Left lung (tissue), 10 donors: Measurements from ENCODE around the gene ANGPTL8. TPM values are rescaled to one million over a fixed set of nuclear protein-coding genes. Genes with fewer than 3 reads are reported as not detected.

ENCODE experiments used
- ATAC-seq: fragments of 200-7000 bp; cut with Tn5 transposase; one replicate; pipeline ENCODE4 v1.9.1; 2020; ENCODE audit warnings: moderate library complexity
- DNase-seq, 4 donors: peaks; one replicate each; pipeline ENCODE4 v3.0.0-alpha.2; 2013 to 2020
- H3K27ac ChIP-seq, 2 donors: fragments of 200-600 bp; sonication (generic) in 1 of 2; one replicate each; pipeline versions ENCODE4 v1.5.0 to v1.8.0; 2020 to 2021
- H3K27me3 ChIP-seq, 2 donors: fragments of 200-600 bp; sonication (generic) in 1 of 2; one replicate each; pipeline versions ENCODE4 v1.5.0 to v1.8.0; 2020 to 2021
- H3K36me3 ChIP-seq, 2 donors: fragments of 200-600 bp; sonication (generic) in 1 of 2; one replicate each; pipeline versions ENCODE4 v1.5.0 to v1.8.0; 2020 to 2021
- H3K4me1 ChIP-seq, 2 donors: fragments of 200-600 bp; one replicate each; pipeline ENCODE4 v1.8.0; 2021
- H3K4me3 ChIP-seq, 2 donors: fragments of 200-600 bp; sonication (generic) in 1 of 2; one replicate each; pipeline versions ENCODE4 v1.5.0 to v1.8.0; 2020 to 2021; ENCODE audit warnings: mild to moderate bottlenecking in 1 of 2
- H3K9me3 ChIP-seq, 2 donors: fragments of 200-600 bp; sonication (generic) in 1 of 2; one replicate each; pipeline versions ENCODE4 v1.5.0 to v1.8.0; 2020 to 2021
- intact Hi-C, 2 donors: fragments of 100-400 bp; cut with DNase I; formaldehyde crosslinking; loops; one replicate each; pipeline versions ENCODE4 v1.11.2 to v1.14.2; 2022
- polyA plus RNA-seq, 6 donors: library from polyadenylated mRNA; unstranded; fragments of 120-200 nt; gene quantifications; one replicate each; pipeline ENCODE4 v1.2.1, GENCODE V29; 2013; ENCODE audit not compliant: insufficient read length in 6 of 6
- total RNA-seq, 2 donors: library from RNA; stranded (reverse); fragmentation: NEBNext Ultra II Directional; extraction: Animal tissue kit (Norgen Biotek cat#: 25700); gene quantifications; one replicate each; pipeline ENCODE4 v1.2.1, GENCODE V29; 2021
- TF ChIP-seq, protein P1 (sequence below), 2 donors: fragments of 200-600 bp; sonication (generic) in 1 of 2; IDR thresholded peaks; one replicate each; pipeline versions ENCODE4 v1.5.0 to v1.8.0; 2021; ENCODE audit warnings: antibody characterized with exemption in 2 of 2
- donor health status: DM: no; HTN: yes; CAD: no.
- donor health status: DM: no; HTN: no; CAD: no.

Gene ANGPTL8
- total and polyA plus RNA-seq, 8 donors, result 0.49 to 1.3 (median 1.0) TPM; not detected in 2

DNA sequence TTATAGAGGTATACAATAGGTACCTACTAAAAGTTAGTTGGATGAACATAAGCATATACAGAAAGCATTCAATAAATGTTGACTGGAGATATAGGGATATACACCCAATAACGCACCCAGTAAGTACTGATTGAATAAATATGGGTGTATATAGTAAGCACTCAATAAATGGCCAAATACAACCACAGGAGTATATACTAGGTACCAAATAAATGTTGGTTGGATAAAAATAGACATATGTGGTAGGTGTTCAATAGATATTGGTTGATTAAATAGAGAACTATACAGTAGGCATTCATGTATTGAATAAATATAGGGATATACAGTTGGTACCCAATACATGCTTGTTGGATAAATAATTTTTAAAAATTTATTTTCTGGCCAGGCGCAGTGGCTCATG is 9.4 kb downstream of the ANGPTL8 start:
- no peak for ATAC-seq
- peaks cover 0 to 67% of the 10 kb centered on the region in 2 donors for H3K36me3 ChIP-seq

DNA sequence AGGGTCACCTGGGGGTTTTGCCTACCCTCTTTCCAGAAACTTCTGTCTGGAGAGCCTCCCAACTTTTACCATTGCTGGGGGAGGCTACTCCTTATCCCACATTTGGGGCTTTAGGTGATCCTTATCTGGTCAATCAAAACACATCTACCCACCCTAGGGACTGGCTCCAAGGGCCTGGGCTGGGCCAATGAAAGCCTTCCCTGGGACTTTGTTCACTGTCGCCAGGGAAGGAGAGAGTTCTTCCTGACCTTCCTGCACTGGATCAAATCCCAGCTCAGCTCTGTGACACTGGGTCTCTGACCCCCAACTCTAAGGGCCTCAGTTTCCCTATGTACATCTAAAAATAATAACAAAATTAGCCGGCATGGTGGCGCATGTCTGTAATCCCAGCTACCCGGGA is 11.8 kb downstream of the ANGPTL8 start:
- TF ChIP-seq, protein P1, sequence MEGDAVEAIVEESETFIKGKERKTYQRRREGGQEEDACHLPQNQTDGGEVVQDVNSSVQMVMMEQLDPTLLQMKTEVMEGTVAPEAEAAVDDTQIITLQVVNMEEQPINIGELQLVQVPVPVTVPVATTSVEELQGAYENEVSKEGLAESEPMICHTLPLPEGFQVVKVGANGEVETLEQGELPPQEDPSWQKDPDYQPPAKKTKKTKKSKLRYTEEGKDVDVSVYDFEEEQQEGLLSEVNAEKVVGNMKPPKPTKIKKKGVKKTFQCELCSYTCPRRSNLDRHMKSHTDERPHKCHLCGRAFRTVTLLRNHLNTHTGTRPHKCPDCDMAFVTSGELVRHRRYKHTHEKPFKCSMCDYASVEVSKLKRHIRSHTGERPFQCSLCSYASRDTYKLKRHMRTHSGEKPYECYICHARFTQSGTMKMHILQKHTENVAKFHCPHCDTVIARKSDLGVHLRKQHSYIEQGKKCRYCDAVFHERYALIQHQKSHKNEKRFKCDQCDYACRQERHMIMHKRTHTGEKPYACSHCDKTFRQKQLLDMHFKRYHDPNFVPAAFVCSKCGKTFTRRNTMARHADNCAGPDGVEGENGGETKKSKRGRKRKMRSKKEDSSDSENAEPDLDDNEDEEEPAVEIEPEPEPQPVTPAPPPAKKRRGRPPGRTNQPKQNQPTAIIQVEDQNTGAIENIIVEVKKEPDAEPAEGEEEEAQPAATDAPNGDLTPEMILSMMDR (IDR thresholded peaks at IDR 0.05), result no peak
- Histone ChIP-seq H3K4me3 (no peak overlapping the region), H3K36me3 (peaks cover 0 to 56% of the 10 kb centered on the region in 2 donors), H3K9me3 (no peaks in the 10 kb centered on the region), H3K27ac (peak overlapping the region in 1 of 2 donors; percentile 13), H3K27me3 (no peaks in the 10 kb centered on the region), H3K4me1 (peaks cover 7 to 51% of the 10 kb centered on the region in 2 donors)
- no peak for ATAC-seq
- intact Hi-C loops, result no loop called here
- DNase-seq, result no peak

More for the DNA sequence above, 9.4 kb downstream of the ANGPTL8 start:
- Histone ChIP-seq H3K27me3 (no peaks in the 10 kb centered on the region), H3K4me1 (peaks cover 1 to 46% of the 10 kb centered on the region in 2 donors), H3K27ac (no peak overlapping the region), H3K4me3 (no peak overlapping the region), H3K9me3 (no peaks in the 10 kb centered on the region)
- DNase-seq, result no peak
- TF ChIP-seq, protein P1 (IDR thresholded peaks at IDR 0.05), result no peak
- intact Hi-C loops, result no loop called here

DNA sequence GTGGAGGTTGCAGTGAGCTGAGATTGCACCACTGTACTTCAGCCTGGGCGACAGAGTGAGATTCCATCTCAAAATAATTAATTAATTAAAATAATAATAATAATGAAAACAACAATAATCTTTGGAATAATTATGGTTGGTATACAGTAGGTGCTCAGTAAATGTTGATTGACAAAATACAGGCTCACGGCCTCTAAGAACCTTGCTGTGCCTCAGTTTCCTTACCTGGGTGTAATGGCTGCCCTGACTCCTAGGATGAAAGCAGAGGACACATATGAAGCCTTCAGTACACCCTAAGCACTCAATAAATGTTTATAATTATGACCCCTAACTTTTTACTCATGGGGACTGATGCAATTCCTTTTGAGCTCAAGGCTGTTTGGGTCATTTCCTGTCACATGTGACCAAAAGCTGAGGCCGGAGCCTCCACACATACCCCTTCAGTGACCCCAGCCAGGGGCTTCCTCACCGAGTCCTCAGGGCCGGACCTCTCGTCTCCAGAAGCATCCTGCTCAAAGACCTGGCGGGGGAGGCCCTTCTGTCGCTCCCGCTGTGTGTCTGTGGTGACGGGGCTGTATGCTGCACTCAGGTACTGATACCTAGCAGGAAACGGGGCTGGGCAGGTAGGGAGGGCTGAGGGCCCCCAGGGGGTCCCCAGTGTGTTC is 12.4 kb downstream of the ANGPTL8 start:
- TF ChIP-seq, protein P1 (IDR thresholded peaks at IDR 0.05), result no peak
- H3K4me3 ChIP-seq, result no peak overlapping the region
- peaks cover 0 to 50% of the 10 kb centered on the region in 2 donors for H3K36me3 ChIP-seq
- intact Hi-C loops, result no loop called here
- H3K4me1 ChIP-seq, result peaks cover 9 to 45% of the 10 kb centered on the region in 2 donors
- peak overlapping the region in 1 of 2 donors; percentile 70 for H3K27ac ChIP-seq
- no peak for DNase-seq
- no peaks in the 10 kb centered on the region for H3K9me3 ChIP-seq
- ATAC-seq, result no peak
- no peaks in the 10 kb centered on the region for H3K27me3 ChIP-seq

DNA sequence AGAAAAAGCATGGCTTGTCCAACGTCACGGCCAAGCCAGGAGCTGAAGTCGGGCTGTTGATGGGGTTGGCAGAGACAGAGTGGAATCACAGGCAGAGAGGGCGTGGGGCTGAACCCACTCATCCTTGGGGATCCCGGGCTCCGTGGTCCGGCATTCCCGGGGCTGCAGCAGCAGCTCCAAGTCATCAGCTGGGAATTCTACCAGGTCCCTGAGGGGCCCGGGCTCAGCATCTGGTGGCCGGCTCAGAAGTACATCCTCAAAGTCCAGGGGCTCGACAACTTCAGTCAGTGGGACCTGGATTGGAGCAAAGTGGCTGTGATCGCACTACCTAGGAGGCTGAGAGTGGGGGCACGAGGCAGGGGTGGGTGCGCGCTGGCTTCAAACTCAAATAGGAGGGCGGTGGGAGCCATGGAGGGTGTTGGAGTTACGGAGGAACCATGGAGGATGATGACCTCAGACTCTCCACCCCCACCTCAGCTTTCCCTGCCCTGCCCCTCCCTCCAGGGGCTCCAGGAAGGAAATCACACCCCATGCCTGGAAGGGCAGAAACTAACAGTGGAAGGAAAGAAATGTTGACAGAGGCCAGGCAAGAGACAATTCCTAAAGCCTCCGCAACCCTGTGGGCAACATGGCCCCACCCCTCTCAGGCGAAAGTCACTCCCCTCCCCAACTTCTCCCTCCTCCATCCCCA is 13.4 kb downstream of the ANGPTL8 start:
- Histone ChIP-seq H3K36me3 (peaks cover 0 to 46% of the 10 kb centered on the region in 2 donors), H3K4me1 (peaks cover 9 to 37% of the 10 kb centered on the region in 2 donors), H3K27me3 (no peaks in the 10 kb centered on the region), H3K9me3 (no peaks in the 10 kb centered on the region), H3K27ac (peak overlapping the region; percentile 39 to 70), H3K4me3 (no peak overlapping the region)
- intact Hi-C loops, result no loop called here
- DNase-seq, result no peak
- peak; percentile 17 for ATAC-seq
- TF ChIP-seq, protein P1 (IDR thresholded peaks at IDR 0.05), result no peak

DNA sequence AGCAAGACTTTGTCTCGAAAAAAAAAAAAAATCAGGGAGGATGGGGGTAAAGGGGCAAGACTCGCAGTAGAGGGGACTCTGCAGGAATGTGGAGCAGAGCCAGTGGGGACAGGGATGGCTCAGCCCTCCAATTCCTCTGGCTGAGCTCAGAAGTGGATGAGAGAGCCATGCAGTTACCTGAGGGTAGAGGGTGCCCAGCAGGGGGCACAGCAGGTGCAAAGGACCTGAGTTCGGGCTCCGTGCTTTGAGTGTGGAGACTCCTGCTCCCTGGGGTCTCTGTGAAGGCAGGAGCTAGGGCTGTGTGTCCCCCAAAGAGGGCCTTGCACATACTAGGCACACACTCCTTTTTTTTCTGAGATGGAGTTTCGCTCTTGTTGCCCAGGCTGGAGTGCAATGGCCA is 15.2 kb downstream of the ANGPTL8 start:
- H3K27me3 ChIP-seq, result no peaks in the 10 kb centered on the region
- peaks cover 9 to 30% of the 10 kb centered on the region in 2 donors for H3K4me1 ChIP-seq
- peaks cover 0 to 28% of the 10 kb centered on the region in 2 donors for H3K36me3 ChIP-seq
- H3K27ac ChIP-seq, result peak overlapping the region in 1 of 2 donors; percentile 59
- no peaks in the 10 kb centered on the region for H3K9me3 ChIP-seq
- H3K4me3 ChIP-seq, result no peak overlapping the region
- intact Hi-C loops, result no loop called here
- TF ChIP-seq, protein P1 (IDR thresholded peaks at IDR 0.05), result no peak
- ATAC-seq, result no peak
- no peak for DNase-seq
